Small intestine (tissue), 7 donors: ENCODE data around the gene RALGAPA1. TPM values are rescaled to one million over a fixed set of nuclear protein-coding genes. Genes with fewer than 3 reads are reported as not detected.

ENCODE experiments used
- DNase-seq, 2 donors: peaks; one replicate each; pipeline versions ENCODE4 v3.0.0 to v3.0.0-alpha.2; 2013
- FAIRE-seq: peaks from 2 replicates; lab custom pipeline; 2012; peaks lifted over from hg19 to GRCh38; lab: Jason Lieb, UNC
- H3K27ac ChIP-seq, 3 donors: one replicate each; pipeline ENCODE4 v1.5.1; 2013; ENCODE audit warnings: low read length in 2 of 3, mild to moderate bottlenecking in 2 of 3, control low read depth in 1 of 3, inconsistent platforms in 1 of 3, low read depth in 1 of 3, moderate library complexity in 1 of 3
- H3K27me3 ChIP-seq, 3 donors: one replicate each; pipeline ENCODE4 v1.6.1; 2013; ENCODE audit warnings: low read length in 3 of 3, inconsistent platforms in 1 of 3; ENCODE audit not compliant: control insufficient read depth in 3 of 3, insufficient read depth in 3 of 3
- H3K36me3 ChIP-seq, 3 donors: one replicate each; pipeline ENCODE4 v1.6.1; 2013; ENCODE audit warnings: low read length in 3 of 3, inconsistent platforms in 1 of 3, low read depth in 1 of 3, mild to moderate bottlenecking in 1 of 3, moderate library complexity in 1 of 3; ENCODE audit not compliant: control insufficient read depth in 3 of 3, insufficient read depth in 2 of 3
- H3K4me1 ChIP-seq, 3 donors: one replicate each; pipeline ENCODE4 v1.6.1; 2013; ENCODE audit warnings: low read length in 2 of 3, inconsistent platforms in 1 of 3, low read depth in 1 of 3, mild to moderate bottlenecking in 1 of 3, moderate library complexity in 1 of 3; ENCODE audit not compliant: control insufficient read depth in 3 of 3, insufficient read depth in 2 of 3
- H3K4me3 ChIP-seq, 3 donors: one replicate each; pipeline ENCODE4 v1.5.1; 2013; ENCODE audit warnings: low read length in 3 of 3, control low read depth in 1 of 3, inconsistent platforms in 1 of 3, low read depth in 1 of 3, mild to moderate bottlenecking in 1 of 3, moderate library complexity in 1 of 3
- H3K9me3 ChIP-seq, 2 donors: one replicate each; pipeline ENCODE4 v1.6.1; 2013; ENCODE audit warnings: low read depth in 1 of 2, low read length in 1 of 2; ENCODE audit not compliant: control insufficient read depth in 2 of 2, insufficient read depth in 1 of 2
- WGBS, 3 donors: extraction: QIAGEN DNeasy Blood & Tissue Kit; methylation state at CpG; one replicate each; pipeline ENCODE4 v1.1.7; 2013; 5-methylcytosine and 5-hydroxymethylcytosine counted together
- polyA plus RNA-seq, 4 donors: library from polyadenylated mRNA; stranded (reverse) in 3 of 4; unstranded in 1 of 4; fragments of 200-250 nt in 3 of 4; fragments of 120-200 nt in 1 of 4; gene quantifications; one replicate each; pipeline versions ENCODE4 v1.2.1 to v1.2.3, GENCODE V29; 2013
- donor health status: healthy with polysubstance abuse.
- donor health status: control.
- donor health status: control.
- donor health status: Bipolar disorder and iron deficiency.
- donor health status: healthy.

Gene RALGAPA1
- polyA plus RNA-seq, 4 donors, result 9.6 to 27.6 (median 13.3) TPM

GRCh38 chr14:35766036-35766699 lies 42.9 kb downstream of the RALGAPA1 start:
- WGBS, 3 donors, result 91 to 96% (median 95%) methylated on average over 5 of the region's 5 CpGs
- FAIRE-seq, result no peak
- no peaks in the 10 kb centered on the region for H3K9me3 ChIP-seq

GRCh38 chr14:35761922-35762321 lies 47.2 kb downstream of the RALGAPA1 start:
- DNase-seq, result no peak
- WGBS, 3 donors, result 85 to 93% (median 91%) methylated on average over 4 of the region's 4 CpGs
- Histone ChIP-seq H3K4me1 (no peaks in the 10 kb centered on the region), H3K36me3 (peaks cover 0 to 22% (median 2%) of the 10 kb centered on the region in 3 donors), H3K27me3 (no peaks in the 10 kb centered on the region), H3K9me3 (no peaks in the 10 kb centered on the region), H3K27ac (no peak overlapping the region), H3K4me3 (no peak overlapping the region)
- FAIRE-seq, result no peak

More at GRCh38 chr14:35766036-35766699, 42.9 kb downstream of the RALGAPA1 start:
- Histone ChIP-seq H3K4me3 (no peak overlapping the region), H3K4me1 (no peaks in the 10 kb centered on the region), H3K27ac (no peak overlapping the region), H3K36me3 (peaks cover 0 to 25% (median 0%) of the 10 kb centered on the region in 3 donors), H3K27me3 (no peaks in the 10 kb centered on the region)
- DNase-seq, result no peak

- H3K36me3 ChIP-seq, result peaks cover 2 to 19% (median 2%) of the 10 kb centered on the region in 3 donors
- DNase-seq, result no peak
- H3K4me1 ChIP-seq, result no peaks in the 10 kb centered on the region
- no peak overlapping the region for H3K4me3 ChIP-seq
- H3K27ac ChIP-seq, result no peak overlapping the region
- WGBS, 3 donors, result 100% methylated on average over 1 of the region's 1 CpG
- H3K9me3 ChIP-seq, result no peaks in the 10 kb centered on the region
- no peaks in the 10 kb centered on the region for H3K27me3 ChIP-seq
- no peak for FAIRE-seq
Observed at GRCh38 chr14:35760143-35760542, 49.0 kb downstream of the RALGAPA1 start.

- DNase-seq, result no peak
- H3K36me3 ChIP-seq, result peaks cover 2 to 16% (median 4%) of the 10 kb centered on the region in 3 donors
- H3K27me3 ChIP-seq, result no peaks in the 10 kb centered on the region
- WGBS, 3 donors, result 82 to 94% (median 89%) methylated on average over 3 of the region's 3 CpGs
- H3K9me3 ChIP-seq, result no peaks in the 10 kb centered on the region
- no peak for FAIRE-seq
- no peaks in the 10 kb centered on the region for H3K4me1 ChIP-seq
- H3K4me3 ChIP-seq, result no peak overlapping the region
- no peak overlapping the region for H3K27ac ChIP-seq
Observed at GRCh38 chr14:35758523-35759129, 50.5 kb downstream of the RALGAPA1 start.

- no peaks in the 10 kb centered on the region for H3K27me3 ChIP-seq
- DNase-seq, result no peak
- FAIRE-seq, result no peak
- H3K4me3 ChIP-seq, result no peak overlapping the region
- peaks cover 0 to 15% (median 8%) of the 10 kb centered on the region in 3 donors for H3K36me3 ChIP-seq
- no peaks in the 10 kb centered on the region for H3K4me1 ChIP-seq
- no peak overlapping the region for H3K27ac ChIP-seq
- H3K9me3 ChIP-seq, result no peaks in the 10 kb centered on the region
Observed at GRCh38 chr14:35754671-35755070, 54.4 kb downstream of the RALGAPA1 start.

- 89 to 95% (median 95%) methylated on average over 3 of the region's 3 CpGs for WGBS, 3 donors
- Histone ChIP-seq H3K27ac (no peak overlapping the region), H3K4me1 (no peaks in the 10 kb centered on the region), H3K4me3 (no peak overlapping the region), H3K9me3 (no peaks in the 10 kb centered on the region), H3K27me3 (no peaks in the 10 kb centered on the region), H3K36me3 (peaks cover 0 to 11% (median 8%) of the 10 kb centered on the region in 3 donors)
- FAIRE-seq (no peak), DNase-seq (no peak)
Observed at GRCh38 chr14:35752380-35752779, 56.7 kb downstream of the RALGAPA1 start.

GRCh38 chr14:35750202-35750904 lies 58.7 kb downstream of the RALGAPA1 start:
- WGBS, 3 donors, result 81 to 95% (median 95%) methylated on average over 4 to 6 of the region's 6 CpGs
- peaks cover 0 to 19% (median 7%) of the 10 kb centered on the region in 3 donors for H3K36me3 ChIP-seq
- H3K4me1 ChIP-seq, result no peaks in the 10 kb centered on the region
- DNase-seq (no peak), FAIRE-seq (peak; percentile 65)
- H3K27ac ChIP-seq, result no peak overlapping the region
- no peaks in the 10 kb centered on the region for H3K9me3 ChIP-seq
- H3K27me3 ChIP-seq, result no peaks in the 10 kb centered on the region
- H3K4me3 ChIP-seq, result no peak overlapping the region

GRCh38 chr14:35747379-35747778 lies 61.7 kb downstream of the RALGAPA1 start:
- H3K27me3 ChIP-seq, result no peaks in the 10 kb centered on the region
- no peaks in the 10 kb centered on the region for H3K9me3 ChIP-seq
- H3K27ac ChIP-seq, result no peak overlapping the region
- no peaks in the 10 kb centered on the region for H3K4me1 ChIP-seq
- H3K4me3 ChIP-seq, result no peak overlapping the region
- no peak for DNase-seq
- no peak for FAIRE-seq
- peaks cover 0 to 18% (median 3%) of the 10 kb centered on the region in 3 donors for H3K36me3 ChIP-seq
